Right forelimb (tissue), 1 donor: ENCODE data around the gene PTGER1.
"Not testable (repeated sequence)": the region's sequence is repeated elsewhere in the genome, so short reads cannot be mapped to it uniquely, and the experiment has no call there.

Experiments used
- DNase-seq: peaks from one replicate; pipeline ENCODE4 v3.0.0-alpha.2; 2018

PTGER1 gene

DNA sequence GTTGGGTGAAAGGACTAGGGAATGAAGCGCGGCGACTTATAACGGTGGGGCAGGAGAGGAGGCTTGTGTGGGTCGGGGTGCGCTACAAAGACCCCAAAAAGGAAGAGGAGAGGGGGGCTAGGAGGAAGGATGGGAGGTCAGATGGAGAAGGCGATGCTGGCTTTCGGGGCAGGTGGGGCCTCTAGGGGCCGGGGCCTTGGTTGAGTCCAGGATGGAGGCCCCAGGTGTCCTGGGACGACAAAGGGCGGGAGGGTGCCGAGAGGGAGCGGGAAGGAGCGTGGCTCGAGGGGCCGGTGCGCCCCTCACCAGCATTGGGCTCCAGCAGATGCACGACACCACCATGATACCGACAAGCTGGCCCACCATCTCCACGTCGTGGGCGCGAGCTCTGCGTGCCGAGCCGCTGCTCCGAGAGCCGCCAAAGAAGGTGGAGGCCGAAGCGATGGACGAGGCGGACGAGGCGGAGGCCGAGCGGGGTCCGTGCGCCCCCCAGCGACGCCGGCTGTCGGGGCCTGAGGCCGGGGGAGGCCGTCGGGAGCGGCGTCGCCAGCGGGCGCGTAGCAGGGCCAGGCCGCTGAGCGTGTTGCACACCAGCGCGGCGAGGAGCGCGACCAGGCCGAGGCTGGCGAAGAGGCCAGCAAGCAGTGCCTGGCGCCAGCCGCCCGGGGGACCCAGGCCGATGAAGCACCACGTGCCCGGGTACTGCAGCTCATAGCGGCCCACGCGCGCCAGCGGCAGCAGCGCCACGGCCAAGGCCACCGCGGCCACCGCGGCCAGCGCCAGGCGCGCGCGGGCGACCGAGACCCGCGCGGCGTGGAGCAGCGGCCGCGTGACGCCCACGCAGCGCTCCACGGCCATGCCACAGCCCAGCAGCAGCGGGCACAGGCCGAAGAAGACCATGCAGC is 1.8 kb downstream of the PTGER1 start:
- no peak for DNase-seq

DNA sequence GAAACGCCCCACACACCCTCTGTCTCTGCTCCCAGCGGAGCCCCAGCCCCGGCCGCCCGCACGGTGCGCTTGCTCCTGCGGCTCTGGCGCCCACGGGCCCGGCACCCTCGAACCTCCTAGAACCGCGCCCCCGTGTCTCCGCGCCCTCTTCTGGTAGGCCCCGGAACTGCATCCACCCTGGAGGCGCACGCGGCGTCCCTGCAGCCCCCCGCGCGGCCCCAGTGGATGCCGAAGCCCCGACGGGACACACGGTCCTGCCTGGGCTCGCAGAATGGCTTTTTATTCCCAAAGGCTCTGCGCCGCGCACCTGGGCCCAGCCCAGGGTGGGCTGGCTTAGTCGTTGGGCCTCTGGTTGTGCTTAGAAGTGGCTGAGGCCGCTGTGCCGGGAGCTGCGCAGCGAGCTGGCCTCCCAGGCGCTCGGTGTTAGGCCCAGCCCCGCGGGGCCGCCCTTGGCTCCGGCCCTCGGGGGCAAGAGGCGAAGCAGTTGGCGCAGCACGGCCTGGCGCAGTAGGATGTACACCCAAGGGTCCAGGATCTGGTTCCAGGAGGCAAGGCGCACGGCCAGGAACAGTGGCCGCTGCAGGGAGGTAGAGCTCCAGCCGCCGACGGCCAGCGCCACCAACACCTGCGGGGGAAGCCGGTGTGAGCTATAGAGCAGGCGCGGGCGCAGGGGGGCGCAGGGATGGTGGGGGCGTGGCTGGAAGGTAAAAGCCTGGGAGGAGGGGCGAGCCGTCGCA is 2.8 kb downstream of the PTGER1 start:
- DNase-seq, result peak; percentile 89

DNA sequence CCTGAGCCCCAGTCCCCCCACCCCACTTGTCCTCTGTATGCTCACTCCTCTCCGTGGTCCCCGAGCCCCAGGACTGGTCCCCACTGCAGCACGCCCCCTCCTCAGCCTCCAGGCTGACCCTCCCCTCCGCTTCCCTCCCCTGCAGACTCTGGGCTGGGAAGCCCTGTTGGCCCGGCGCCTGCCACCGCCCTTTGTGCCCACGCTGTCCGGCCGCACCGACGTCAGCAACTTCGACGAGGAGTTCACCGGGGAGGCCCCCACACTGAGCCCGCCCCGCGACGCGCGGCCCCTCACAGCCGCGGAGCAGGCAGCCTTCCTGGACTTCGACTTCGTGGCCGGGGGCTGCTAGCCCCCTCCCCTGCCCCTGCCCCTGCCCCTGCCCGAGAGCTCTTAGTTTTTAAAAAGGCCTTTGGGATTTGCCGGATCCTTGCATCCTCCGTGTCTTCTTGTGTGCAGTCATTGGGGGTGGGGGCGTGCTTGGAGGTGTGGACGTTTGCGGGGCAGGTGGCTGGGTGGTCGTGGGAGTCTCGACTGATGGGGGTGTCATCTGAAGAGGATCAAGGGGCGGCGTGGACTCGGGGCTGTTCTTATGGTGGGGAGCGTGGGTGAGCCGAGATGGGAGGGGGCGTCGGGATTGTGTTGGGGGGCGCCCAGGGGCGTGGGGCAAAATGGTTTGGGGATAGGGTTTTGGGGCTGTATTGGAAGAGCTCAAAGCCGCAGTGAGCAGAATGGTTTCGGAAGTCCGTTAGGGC is 3.5 kb downstream of the PTGER1 start:
- DNase-seq, result no peak

DNA sequence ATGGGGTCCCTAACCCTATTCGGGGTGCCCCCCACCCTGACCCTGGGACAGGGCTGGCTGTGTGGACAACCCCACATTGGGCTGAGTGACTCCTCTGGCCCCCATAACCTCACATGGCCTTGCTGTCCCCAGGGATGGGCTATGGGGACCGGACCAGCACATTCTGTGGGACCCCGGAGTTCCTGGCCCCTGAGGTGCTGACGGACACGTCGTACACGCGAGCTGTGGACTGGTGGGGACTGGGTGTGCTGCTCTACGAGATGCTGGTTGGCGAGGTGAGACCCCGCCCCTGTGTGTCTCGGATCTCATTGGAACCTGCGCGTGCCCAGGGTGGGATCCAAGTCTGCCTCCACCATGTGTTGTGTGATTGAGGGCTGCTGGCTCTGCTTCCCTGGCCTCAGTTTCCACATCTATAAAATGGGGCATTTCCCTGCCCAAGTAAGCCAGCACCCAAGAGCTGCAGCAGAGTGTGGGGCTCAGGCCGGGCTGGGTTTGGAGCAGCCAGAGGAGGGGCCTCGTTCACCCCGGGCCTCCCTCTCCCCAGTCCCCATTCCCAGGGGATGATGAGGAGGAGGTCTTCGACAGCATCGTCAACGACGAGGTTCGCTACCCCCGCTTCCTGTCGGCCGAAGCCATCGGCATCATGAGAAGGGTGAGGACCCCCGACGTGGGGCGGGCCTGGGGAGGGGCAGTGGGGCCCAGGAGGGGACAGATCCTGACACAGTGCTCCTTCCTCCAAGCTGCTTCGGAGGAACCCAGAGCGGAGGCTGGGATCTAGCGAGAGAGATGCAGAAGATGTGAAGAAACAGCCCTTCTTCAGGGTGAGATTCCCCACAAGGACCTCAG is 4.9 kb downstream of the PTGER1 start:
- DNase-seq, result no peak

DNA sequence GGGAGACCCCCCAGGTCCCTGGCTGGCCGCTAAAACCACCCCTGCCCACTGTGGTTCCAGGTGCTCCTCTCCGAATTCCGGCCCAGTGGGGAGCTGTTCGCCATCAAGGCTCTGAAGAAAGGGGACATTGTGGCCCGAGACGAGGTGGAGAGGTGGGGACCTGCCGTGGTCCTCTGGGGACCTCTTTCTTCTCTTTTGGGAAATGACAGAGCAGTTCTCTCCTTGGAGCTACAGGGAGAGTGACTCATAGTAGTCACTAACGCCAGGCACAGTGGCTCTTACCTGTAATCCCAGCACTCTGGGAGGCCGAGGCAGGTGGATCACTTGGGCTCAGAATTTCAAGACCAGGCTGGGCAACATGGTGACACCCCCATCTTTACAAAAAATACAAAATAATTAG is 7.3 kb downstream of the PTGER1 start:
- DNase-seq, result no peak

DNA sequence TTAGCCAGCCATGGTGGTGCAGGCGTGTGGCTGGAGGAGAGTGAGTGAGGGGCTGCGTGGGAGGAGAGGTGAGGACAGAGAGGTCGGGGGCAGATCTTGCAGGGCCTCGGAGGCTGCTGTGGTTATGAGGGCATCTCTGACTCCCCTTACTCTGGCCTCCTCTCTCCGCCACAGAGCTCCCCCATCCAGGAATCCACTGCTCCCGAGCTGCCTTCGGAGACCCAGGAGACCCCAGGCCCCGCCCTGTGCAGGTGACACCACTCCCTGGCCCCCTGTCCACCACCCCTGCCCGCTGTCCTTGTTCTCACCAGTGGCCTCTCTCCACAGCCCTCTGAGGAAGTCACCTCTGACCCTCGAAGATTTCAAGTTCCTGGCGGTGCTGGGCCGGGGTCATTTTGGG is 7.8 kb downstream of the PTGER1 start:
- no peak for DNase-seq

DNA sequence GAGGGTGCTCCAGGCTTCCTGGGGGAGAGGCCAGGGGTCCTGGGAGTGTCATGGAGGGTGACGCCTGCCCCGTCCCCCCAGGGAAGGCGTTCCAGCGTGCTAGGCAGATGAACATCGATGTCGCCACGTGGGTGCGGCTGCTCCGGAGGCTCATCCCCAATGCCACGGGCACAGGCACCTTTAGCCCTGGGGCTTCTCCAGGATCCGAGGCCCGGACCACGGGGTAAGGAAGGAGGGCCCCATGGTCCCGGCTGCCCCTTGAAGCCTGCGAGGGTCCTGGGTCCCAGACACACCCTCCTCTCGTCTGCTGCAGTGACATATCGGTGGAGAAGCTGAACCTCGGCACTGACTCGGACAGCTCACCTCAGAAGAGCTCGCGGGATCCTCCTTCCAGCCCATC is 11.4 kb downstream of the PTGER1 start:
- no peak for DNase-seq

DNA sequence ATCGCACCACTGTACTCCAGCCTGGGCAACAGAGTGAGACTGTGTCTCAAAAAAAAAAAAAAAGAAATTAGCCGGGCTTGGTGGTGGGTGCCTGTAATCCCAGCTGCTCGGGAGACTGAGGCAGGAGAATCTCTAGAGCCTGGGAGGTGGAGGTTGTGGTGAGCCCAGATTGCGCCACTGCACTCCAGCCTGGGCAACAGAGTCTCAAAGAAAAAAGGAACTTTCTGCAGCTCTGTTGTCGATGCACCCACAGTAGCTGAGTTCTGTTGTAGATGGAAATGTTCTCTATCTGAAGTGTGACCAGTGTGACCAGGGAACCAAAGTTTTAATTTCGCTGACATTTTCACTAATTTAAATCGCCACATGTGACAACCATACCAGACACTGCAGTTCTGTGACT is 12.8 kb downstream of the PTGER1 start:
- not testable (repeated sequence) for DNase-seq

DNA sequence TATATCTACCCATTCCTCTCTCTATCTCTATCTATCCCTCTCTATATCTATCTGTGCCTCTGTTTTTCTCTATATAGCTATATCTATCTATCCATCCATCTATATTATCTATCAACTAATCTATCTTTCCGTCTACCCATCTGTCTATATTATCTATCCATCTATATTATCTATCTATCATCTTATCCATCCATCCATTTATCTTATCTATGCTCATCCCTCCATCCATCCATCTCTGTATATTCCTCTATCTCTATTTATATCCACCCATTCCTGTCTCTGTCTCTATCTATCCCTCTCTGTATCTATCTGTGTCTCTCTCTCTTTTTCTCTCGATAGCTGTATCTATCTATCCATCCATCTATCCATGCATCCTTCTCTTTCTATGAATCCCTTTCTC is 14.2 kb downstream of the PTGER1 start:
- no peak for DNase-seq

DNA sequence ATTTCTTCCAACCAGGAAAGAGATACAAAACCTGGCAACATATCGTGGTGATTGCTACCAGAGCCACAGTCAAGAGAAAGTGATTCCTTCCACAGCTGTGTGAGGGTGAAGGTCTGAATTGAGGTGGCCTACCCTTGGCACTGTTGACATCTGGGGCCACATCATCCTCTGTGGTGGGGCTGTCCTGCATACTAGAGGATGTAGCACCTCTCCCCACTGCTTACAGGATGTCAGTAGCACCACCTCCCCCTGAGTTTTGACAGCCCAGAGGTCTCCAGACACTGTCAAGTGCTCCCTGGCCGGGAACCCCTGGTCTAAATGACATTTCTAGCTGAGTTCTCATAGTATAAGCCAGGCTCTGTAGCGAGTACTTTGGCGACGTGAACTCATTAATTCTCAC is 15.5 kb downstream of the PTGER1 start:
- DNase-seq, result no peak

DNA sequence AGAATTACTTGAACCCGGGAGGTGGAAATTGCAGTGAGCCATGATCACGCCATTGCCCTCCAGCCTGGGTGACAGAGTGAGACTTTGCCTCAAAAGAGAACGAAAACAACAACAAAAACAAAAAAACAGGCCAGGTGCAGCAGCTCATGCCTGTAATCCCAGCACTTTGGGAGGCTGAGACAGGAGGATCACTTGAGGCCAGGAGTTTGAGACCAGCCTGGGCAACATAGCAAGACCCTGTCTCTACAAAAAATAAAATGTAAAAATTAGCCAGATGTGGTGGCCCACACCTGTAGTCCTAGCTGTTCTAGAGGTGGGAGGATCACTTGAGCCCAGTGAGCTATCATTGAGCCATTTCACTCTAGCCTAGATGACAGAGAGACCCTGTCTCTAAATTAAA is 22.9 kb downstream of the PTGER1 start:
- not testable (repeated sequence) for DNase-seq

DNA sequence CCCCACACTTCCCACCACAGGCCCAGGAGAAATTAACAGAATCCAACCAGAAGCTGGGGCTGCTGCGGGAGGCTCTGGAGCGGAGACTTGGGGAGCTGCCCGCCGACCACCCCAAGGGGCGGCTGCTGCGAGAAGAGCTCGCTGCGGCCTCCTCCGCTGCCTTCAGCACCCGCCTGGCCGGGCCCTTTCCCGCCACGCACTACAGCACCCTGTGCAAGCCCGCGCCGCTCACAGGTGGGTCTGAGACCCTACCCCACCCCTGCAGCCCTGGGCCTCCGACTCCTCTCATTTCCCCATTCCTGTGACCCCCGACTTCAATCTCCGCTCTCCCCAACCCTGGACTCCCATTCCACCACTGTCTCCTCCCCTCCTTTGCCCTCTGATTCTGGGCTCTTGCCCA is 24.3 kb downstream of the PTGER1 start:
- DNase-seq, result no peak

DNA sequence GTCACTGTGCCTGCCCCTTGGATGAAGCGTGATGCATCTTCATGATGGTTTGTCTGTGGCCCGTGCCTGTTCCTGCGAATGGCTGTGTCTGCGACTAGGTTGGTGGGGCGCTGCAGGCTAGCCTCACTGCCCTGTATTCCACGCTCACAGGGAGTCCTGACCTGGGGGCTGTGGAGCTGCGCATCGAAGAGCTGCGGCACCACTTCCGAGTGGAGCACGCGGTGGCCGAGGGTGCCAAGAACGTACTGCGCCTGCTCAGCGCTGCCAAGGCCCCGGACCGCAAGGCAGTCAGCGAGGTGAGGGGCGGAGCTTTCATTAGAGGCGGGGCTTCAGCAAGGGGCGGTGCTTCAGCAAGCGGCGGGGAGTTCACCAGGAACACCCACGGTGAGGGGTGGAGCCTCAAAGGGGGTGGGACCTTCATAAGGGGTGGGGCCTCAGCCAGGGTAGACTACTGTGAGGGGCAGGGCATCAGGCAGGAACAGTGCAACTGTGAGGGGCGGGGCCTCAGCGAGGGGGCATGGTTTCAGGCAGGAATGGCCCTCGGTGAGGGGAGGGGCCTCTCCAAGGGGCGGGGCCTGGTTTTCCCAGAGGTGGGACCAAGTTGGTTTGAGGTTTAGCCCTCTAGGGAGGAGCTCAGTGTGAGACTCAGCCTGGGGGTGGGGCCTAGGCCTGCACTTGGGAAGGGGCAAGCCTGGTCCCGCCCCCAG is 24.8 kb downstream of the PTGER1 start:
- DNase-seq, result no peak

DNA sequence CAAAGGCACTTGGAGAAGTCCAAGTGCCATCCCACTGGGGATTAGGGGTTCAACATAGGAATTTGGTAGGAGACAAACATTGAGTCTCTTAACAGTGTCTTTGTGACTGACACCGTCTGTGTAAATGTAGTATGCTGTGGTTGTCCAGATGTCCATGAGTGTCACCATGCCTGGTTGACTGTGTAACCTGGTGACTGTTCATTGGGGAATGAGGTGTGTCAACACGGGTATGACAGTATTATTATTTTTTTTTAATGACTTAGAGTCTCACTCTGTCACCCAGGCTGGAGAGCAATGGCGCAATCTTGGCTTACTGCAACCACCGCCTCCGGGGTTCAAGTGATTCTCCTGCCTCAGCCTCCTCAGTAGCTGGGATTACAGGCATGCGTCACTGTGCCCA is 25.8 kb downstream of the PTGER1 start:
- no peak for DNase-seq

DNA sequence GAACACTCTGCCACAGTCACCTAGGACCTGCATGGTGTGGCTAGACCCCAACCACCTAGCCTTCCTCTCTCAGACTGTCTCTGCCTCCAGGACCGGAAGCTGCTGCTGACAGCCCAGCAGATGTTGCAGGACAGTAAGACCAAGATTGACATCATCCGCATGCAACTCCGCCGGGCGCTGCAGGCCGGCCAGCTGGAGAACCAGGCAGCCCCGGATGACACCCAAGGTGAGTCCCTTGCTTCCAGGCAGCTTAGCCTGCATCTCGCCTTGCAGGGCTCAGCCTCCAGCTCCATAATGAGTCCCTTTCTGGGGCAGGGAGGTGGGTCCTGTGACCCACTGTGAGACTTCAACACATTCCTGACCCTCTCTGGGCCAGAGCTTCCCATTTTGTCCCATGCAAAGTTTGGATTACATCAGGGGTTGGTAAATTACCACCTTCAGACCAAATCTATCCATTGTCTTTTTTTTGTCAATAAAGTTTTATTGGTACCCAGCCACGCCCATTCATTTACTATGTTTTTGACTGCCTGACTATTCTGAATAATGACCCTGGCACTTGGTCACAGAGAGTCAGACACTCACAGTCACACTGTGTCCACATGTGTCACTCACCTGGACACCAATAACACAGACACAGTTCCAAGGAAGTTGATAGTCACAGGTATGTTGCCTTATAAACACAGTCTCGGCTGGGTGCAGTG is 28.7 kb downstream of the PTGER1 start:
- no peak for DNase-seq

DNA sequence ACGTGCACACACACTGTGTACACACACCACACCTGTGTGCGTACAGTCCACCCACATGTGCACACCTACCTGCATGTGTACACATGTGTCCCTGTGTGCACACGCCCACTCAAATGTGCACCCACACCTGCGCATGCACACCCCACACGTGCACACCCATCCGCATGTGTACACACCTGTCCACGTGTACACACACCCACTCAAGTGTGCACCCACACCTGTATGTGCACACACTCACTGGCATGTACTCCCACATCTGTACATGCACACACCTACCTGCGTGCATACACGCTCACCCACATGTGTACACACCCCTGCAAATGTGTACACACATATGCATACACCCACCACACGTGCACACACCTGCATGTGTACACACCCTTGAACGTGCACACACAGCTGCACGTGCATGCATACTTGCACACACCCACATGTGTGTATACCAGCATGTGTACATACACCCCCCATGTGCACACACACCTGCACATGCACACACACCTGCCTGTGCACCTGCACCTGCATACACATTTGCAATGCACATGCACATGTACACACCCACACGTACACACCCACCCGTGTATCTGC is 31.4 kb downstream of the PTGER1 start:
- DNase-seq, result no peak

DNA sequence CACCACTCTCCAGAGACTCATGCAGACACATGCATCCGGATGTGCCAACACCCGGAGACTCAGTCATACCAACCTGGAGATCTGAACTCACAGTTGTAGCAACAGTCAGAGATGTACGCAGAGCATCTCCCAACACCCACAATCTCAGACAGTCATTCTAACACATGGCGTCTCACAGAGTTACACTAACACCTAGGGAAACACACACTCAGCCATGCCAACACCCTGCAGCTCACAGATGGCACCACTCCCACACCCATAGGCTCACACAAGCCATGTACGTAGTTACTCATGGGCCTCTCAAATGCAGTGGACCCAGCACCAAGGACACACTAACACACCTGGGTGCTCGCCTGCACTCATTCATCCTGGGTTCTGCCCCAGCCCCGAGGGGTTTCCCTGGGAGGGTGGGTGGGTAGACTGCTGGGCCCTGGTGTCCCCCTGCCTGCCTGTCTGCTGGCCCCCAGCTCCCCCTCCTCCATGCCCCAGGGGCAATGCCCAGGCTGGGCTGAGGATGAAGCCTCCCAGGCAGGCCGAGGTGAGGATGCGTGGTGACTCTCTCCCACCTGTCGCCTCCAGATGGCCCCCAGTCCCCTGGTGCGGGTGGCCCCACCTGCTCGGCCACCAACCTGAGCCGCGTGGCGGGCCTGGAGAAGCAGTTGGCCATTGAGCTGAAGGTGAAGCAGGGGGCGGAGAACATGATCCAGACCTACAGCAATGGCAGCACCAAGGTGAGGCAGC is 32.1 kb downstream of the PTGER1 start:
- no peak for DNase-seq

DNA sequence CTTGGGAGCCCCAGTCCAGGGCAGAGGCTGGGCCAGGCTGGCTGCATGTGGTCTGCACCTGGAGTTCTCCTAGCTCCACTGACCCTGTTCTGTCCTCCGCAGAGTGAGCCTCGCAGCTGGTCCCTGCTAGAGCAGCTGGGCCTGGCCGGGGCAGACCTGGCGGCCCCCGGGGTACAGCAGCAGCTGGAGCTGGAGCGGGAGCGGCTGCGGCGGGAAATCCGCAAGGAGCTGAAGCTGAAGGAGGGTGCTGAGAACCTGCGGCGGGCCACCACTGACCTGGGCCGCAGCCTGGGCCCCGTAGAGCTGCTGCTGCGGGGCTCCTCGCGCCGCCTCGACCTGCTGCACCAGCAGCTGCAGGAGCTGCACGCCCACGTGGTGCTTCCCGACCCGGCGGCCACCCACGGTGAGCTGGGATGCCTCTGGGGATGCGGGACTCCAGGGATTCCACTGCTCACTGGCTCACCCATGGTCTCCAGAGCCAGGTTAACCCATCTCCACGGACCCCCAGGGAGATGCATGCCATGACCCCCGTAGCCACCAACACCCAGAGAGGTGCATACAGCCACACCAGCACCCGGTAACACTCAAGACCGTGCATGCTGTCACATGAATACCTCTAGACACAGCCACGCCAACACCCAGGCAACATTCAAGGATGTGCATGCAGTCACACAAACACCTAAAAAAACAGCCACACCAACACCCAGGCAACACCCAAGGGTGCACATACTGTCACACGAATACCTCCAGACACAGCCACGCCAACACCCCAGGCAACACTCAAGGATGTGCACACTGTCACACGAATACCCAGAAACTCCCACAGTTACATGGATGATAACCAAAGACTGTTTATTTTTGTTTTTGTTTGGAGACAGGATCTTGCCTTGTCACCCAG is 33.9 kb downstream of the PTGER1 start:
- no peak for DNase-seq

DNA sequence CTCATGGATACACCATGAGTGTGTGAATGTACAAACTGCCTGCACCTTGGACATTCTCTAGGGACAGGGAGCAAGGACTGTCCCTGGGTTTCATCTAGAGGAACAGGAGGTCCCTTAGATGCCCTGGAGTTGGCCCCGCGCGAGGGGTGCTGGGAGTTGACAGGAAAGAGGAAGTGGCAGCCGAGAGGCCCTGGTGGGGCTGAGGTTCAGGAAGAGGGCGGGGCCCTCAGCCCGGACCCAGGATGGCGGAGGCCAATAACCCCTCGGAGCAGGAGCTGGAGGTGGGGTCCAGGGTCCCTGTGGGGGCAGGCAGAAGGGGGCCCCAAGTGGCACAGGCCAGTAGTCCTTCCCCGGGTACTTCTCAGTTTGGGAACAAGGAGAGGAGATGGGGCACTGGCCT is 35.1 kb downstream of the PTGER1 start:
- DNase-seq, result no peak
